ENCODE results near the gene TMCC1. TPM values are rescaled to one million over a fixed set of nuclear protein-coding genes. Genes with fewer than 3 reads are reported as not detected.

TMCC1 gene
- total RNA-seq, 2 donors from 2014 or later, result 21.5 to 34.5 TPM

- Mint-ChIP-seq H3K36me3 (no peaks in the 10 kb centered on the region), H3K4me1 (ENCODE audit: low read depth in 2 of 2) (peaks cover 0 to 18% of the 10 kb centered on the region in 2 donors), H3K4me3 (no peak overlapping the region), H3K9me3 (no peaks in the 10 kb centered on the region), H3K27ac (no peak overlapping the region), H3K27me3 (no peaks in the 10 kb centered on the region)
- DNase-seq (ENCODE audit: low spot score) (no peak), ATAC-seq (no peak)
Measured at GRCh38 chr3:129738172-129738571, 155.3 kb downstream of the TMCC1 start.

GRCh38 chr3:129736070-129736469, 157.4 kb downstream of the TMCC1 start:
- Mint-ChIP-seq H3K27ac (no peak overlapping the region), H3K4me3 (no peak overlapping the region), H3K4me1 (ENCODE audit: low read depth in 2 of 2) (peaks cover 0 to 8% of the 10 kb centered on the region in 2 donors), H3K27me3 (no peaks in the 10 kb centered on the region), H3K36me3 (no peaks in the 10 kb centered on the region), H3K9me3 (no peaks in the 10 kb centered on the region)
- DNase-seq (ENCODE audit: low spot score), result no peak
- ATAC-seq, result no peak

DNA sequence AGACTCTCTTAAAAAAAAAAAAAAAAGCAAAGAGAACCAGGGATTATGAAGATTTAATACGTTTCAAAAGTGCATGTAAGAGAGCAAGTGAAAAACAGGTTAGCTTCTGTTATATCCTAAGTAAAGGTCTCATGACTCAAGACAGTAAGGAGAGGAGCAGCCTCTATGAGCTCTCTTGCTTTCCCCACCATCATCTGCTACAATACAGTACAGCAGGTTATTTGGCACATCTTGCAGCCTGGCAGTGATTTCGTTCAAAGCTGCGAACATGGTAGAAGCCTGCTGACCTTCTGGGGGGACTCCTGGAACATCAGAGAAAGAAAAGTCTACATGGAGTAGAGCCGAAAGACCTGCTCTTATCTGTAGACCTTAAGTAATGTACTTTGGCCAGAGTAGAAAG, 157.9 kb downstream of the TMCC1 start:
- Mint-ChIP-seq H3K4me3 (no peak overlapping the region), H3K9me3 (no peaks in the 10 kb centered on the region), H3K36me3 (no peaks in the 10 kb centered on the region), H3K4me1 (ENCODE audit: low read depth in 2 of 2) (peaks cover 0 to 7% of the 10 kb centered on the region in 2 donors), H3K27me3 (no peaks in the 10 kb centered on the region), H3K27ac (no peak overlapping the region)
- DNase-seq (ENCODE audit: low spot score) (no peak), ATAC-seq (no peak)

GRCh38 chr3:129734449-129734848, 159.1 kb downstream of the TMCC1 start:
- DNase-seq (ENCODE audit: low spot score) (no peak), ATAC-seq (no peak)
- Mint-ChIP-seq H3K27me3 (no peaks in the 10 kb centered on the region), H3K27ac (no peak overlapping the region), H3K4me1 (ENCODE audit: low read depth in 2 of 2) (peaks cover 0 to 3% of the 10 kb centered on the region in 2 donors), H3K36me3 (no peaks in the 10 kb centered on the region), H3K4me3 (no peak overlapping the region), H3K9me3 (no peaks in the 10 kb centered on the region)

GRCh38 chr3:129732200-129732876, 161.2 kb downstream of the TMCC1 start:
- Mint-ChIP-seq H3K27ac (no peak overlapping the region), H3K27me3 (no peaks in the 10 kb centered on the region), H3K9me3 (no peaks in the 10 kb centered on the region), H3K4me1 (ENCODE audit: low read depth in 2 of 2) (peaks cover 0 to 3% of the 10 kb centered on the region in 2 donors), H3K36me3 (no peaks in the 10 kb centered on the region), H3K4me3 (no peak overlapping the region)
- DNase-seq (ENCODE audit: low spot score) (no peak), ATAC-seq (no peak)

DNA sequence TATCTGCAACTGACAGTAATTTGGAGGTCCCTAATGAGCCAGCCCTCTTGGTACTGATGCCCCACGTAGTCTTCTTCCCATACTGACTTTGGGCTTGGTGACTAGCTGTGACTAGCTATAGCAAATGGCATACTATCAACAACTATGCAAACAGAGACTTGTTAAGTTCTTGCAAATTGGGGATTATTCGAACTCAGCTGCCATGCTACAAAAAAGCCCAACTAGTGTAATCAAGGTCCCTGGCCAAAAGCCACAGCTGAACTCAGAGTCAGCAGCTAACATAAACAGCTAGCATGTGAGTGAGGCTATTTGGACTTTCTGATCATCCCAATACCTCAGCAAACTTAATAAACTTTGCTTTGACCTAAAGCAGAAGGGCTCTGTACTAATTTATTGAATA, 165.8 kb downstream of the TMCC1 start:
- Mint-ChIP-seq H3K4me1 (ENCODE audit: low read depth in 2 of 2) (peaks cover 0 to 3% of the 10 kb centered on the region in 2 donors), H3K9me3 (no peaks in the 10 kb centered on the region), H3K27me3 (no peaks in the 10 kb centered on the region), H3K4me3 (no peak overlapping the region), H3K27ac (no peak overlapping the region), H3K36me3 (no peaks in the 10 kb centered on the region)
- ATAC-seq (no peak), DNase-seq (ENCODE audit: low spot score) (no peak)

GRCh38 chr3:129723558-129724324, 169.8 kb downstream of the TMCC1 start:
- no peaks in the 10 kb centered on the region for H3K27me3 Mint-ChIP-seq
- H3K36me3 Mint-ChIP-seq, result no peaks in the 10 kb centered on the region
- no peaks in the 10 kb centered on the region for H3K9me3 Mint-ChIP-seq

DNA sequence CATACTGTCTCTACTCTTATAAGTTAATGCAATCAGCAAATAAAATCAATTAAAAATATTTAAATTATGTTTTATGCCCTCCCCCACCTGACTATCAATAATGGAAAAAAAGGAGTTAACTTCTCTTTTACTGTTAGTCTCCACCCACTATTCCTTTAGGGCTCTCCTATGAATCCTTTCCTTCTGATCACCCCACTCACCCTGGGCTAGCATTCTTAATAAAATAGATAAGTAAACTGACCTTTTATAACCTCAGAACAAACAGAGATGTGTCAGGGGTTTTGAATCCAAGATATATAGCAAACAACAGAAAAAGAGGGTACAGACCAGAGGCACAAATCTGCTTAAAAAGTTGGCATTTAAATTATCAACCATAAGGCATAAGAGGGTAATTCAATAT, 171.0 kb downstream of the TMCC1 start:
- Mint-ChIP-seq H3K27me3 (no peaks in the 10 kb centered on the region), H3K4me1 (ENCODE audit: low read depth in 2 of 2) (no peaks in the 10 kb centered on the region), H3K9me3 (no peaks in the 10 kb centered on the region), H3K4me3 (no peak overlapping the region), H3K27ac (no peak overlapping the region), H3K36me3 (no peaks in the 10 kb centered on the region)
- DNase-seq (ENCODE audit: low spot score) (no peak), ATAC-seq (no peak)

More at GRCh38 chr3:129723558-129724324, 169.8 kb downstream of the TMCC1 start:
- Mint-ChIP-seq H3K4me1 (ENCODE audit: low read depth in 2 of 2) (no peaks in the 10 kb centered on the region), H3K4me3 (no peak overlapping the region), H3K27ac (no peak overlapping the region)
- no peak for ATAC-seq
- no peak for DNase-seq (ENCODE audit: low spot score)

GRCh38 chr3:129718201-129718600, 175.3 kb downstream of the TMCC1 start:
- Mint-ChIP-seq H3K36me3 (no peaks in the 10 kb centered on the region), H3K27ac (no peak overlapping the region), H3K4me1 (ENCODE audit: low read depth in 2 of 2) (no peaks in the 10 kb centered on the region), H3K27me3 (no peaks in the 10 kb centered on the region), H3K9me3 (no peaks in the 10 kb centered on the region), H3K4me3 (no peak overlapping the region)
- ATAC-seq (no peak), DNase-seq (ENCODE audit: low spot score) (no peak)

- Mint-ChIP-seq H3K9me3 (no peaks in the 10 kb centered on the region), H3K27ac (no peak overlapping the region), H3K36me3 (no peaks in the 10 kb centered on the region), H3K27me3 (no peaks in the 10 kb centered on the region), H3K4me3 (no peak overlapping the region), H3K4me1 (ENCODE audit: low read depth in 2 of 2) (no peaks in the 10 kb centered on the region)
- ATAC-seq (no peak), DNase-seq (ENCODE audit: low spot score) (no peak)
Measured at GRCh38 chr3:129715854-129716253, 177.7 kb downstream of the TMCC1 start.

GRCh38 chr3:129708328-129708861, 185.1 kb downstream of the TMCC1 start:
- Mint-ChIP-seq H3K36me3 (no peaks in the 10 kb centered on the region), H3K4me3 (no peak overlapping the region), H3K27me3 (no peaks in the 10 kb centered on the region), H3K4me1 (ENCODE audit: low read depth in 2 of 2) (peaks cover 4 to 8% of the 10 kb centered on the region in 2 donors), H3K9me3 (no peaks in the 10 kb centered on the region), H3K27ac (no peak overlapping the region)
- DNase-seq (ENCODE audit: low spot score) (no peak), ATAC-seq (no peak)

GRCh38 chr3:129705274-129705673, 188.2 kb downstream of the TMCC1 start:
- H3K4me1 Mint-ChIP-seq (ENCODE audit: low read depth in 2 of 2), result peaks cover 8 to 9% of the 10 kb centered on the region in 2 donors
- H3K27ac Mint-ChIP-seq, result no peak overlapping the region
- DNase-seq (ENCODE audit: low spot score) (no peak), ATAC-seq (no peak)
- no peak overlapping the region for H3K4me3 Mint-ChIP-seq
- no peaks in the 10 kb centered on the region for H3K9me3 Mint-ChIP-seq
- H3K36me3 Mint-ChIP-seq, result no peaks in the 10 kb centered on the region
- no peaks in the 10 kb centered on the region for H3K27me3 Mint-ChIP-seq

DNA sequence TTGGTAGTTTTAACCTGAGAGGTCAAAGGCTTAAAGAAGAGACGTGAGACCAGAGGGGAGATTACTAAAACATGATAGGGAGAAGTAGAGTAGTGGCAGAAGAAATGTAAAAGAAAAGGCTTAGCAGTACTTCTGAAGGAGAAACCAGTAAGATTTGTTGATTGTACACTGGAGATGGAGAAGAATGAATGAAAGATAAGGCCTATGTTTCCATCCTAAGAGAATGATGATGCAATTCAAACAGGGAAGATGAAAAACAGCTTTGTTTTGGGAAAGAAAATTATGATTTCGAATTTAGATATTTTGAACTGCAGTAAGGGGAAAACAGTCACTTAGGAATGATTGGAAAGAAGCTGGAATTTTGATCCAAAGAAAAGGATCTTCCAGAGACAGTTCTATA, 189.6 kb downstream of the TMCC1 start:
- DNase-seq (ENCODE audit: low spot score), result no peak
- no peak overlapping the region for H3K27ac Mint-ChIP-seq
- ATAC-seq, result no peak
- no peak overlapping the region for H3K4me3 Mint-ChIP-seq
- H3K27me3 Mint-ChIP-seq, result no peaks in the 10 kb centered on the region
- H3K9me3 Mint-ChIP-seq, result no peaks in the 10 kb centered on the region
- H3K36me3 Mint-ChIP-seq, result no peaks in the 10 kb centered on the region
- peaks cover 8 to 9% of the 10 kb centered on the region in 2 donors for H3K4me1 Mint-ChIP-seq (ENCODE audit: low read depth in 2 of 2)

GRCh38 chr3:129702934-129703712, 190.4 kb downstream of the TMCC1 start:
- H3K4me3 Mint-ChIP-seq, result no peak overlapping the region
- H3K27ac Mint-ChIP-seq, result no peak overlapping the region

More at GRCh38 chr3:129702934-129703712, 190.4 kb downstream of the TMCC1 start:
- ATAC-seq (no peak), DNase-seq (ENCODE audit: low spot score) (no peak)
- peaks cover 8 to 9% of the 10 kb centered on the region in 2 donors for H3K4me1 Mint-ChIP-seq (ENCODE audit: low read depth in 2 of 2)
- no peaks in the 10 kb centered on the region for H3K9me3 Mint-ChIP-seq
- no peaks in the 10 kb centered on the region for H3K27me3 Mint-ChIP-seq
- H3K36me3 Mint-ChIP-seq, result no peaks in the 10 kb centered on the region

All from natural killer cell treated with Interleukin-12 subunit alpha and Interleukin-12 subunit beta and Interleukin-15 and Interleukin-18, amount 100 ng/mL, for 72 hours (primary cell).